LNCAP (cell line): ENCODE measurements around the gene IRAK1BP1.

Experiments used
- CTCF ChIP-seq: fragments of 450-650 bp; IDR thresholded peaks from 2 replicates; pipeline ENCODE4 v1.5.1; 2017; ENCODE audit warnings: mild to moderate bottlenecking

The IRAK1BP1 gene

GRCh38 chr6:78925317-78925716, 58.0 kb downstream of the IRAK1BP1 start:
- no peak for TF ChIP-seq CTCF

GRCh38 chr6:78935553-78935952, 68.2 kb downstream of the IRAK1BP1 start:
- TF ChIP-seq CTCF, result no peak

- TF ChIP-seq CTCF, result no peak
These were observed 69.2 kb downstream of the IRAK1BP1 start for GRCh38 chr6:78936515-78936914.

- no peak for TF ChIP-seq CTCF
These were observed 75.1 kb downstream of the IRAK1BP1 start for GRCh38 chr6:78942446-78942845.

- no peak for TF ChIP-seq CTCF
These were observed 80.2 kb downstream of the IRAK1BP1 start for GRCh38 chr6:78947529-78947928.

GRCh38 chr6:78947962-78948361, 80.6 kb downstream of the IRAK1BP1 start:
- TF ChIP-seq CTCF, result no peak

GRCh38 chr6:78948785-78949184, 81.4 kb downstream of the IRAK1BP1 start:
- TF ChIP-seq CTCF, result no peak

- TF ChIP-seq CTCF, result no peak
These were observed 85.0 kb downstream of the IRAK1BP1 start for GRCh38 chr6:78952362-78952761.
